Esophagus mucosa (tissue), 1 donor: ENCODE results near the gene KLF15. TPM values are rescaled to one million over a fixed set of nuclear protein-coding genes. Genes with fewer than 3 reads are reported as not detected.
A peak's percentile ranks its signal among the peaks of the same experiment; 100 is the strongest.

Experiments used
- ATAC-seq: fragments of 200-7000 bp; cut with Tn5 transposase; one replicate; pipeline ENCODE4 v1.9.1; 2020
- total RNA-seq: library from RNA; stranded (reverse); gene quantifications from one replicate; pipeline ENCODE4 v1.2.4, GENCODE V29; 2023
- donor health status: DM: yes; HTN: yes; CAD: no.

Gene KLF15
- 0.60 TPM for total RNA-seq

- ATAC-seq, result peak; percentile 92
Observed at GRCh38 chr3:126357295-126358037, at the start of gene KLF15. TSS of gene KLF15 (minus strand) at chr3:126357408. CDS start at chr3:126352922, 4,486 bp downstream.

- no peak for ATAC-seq
Observed at GRCh38 chr3:126406389-126407296, 49.4 kb upstream of the KLF15 start.

GRCh38 chr3:126402666-126403302 lies 45.6 kb upstream of the KLF15 start:
- ATAC-seq, result no peak

- no peak for ATAC-seq
Observed at GRCh38 chr3:126402178-126402577, 45.0 kb upstream of the KLF15 start.

DNA sequence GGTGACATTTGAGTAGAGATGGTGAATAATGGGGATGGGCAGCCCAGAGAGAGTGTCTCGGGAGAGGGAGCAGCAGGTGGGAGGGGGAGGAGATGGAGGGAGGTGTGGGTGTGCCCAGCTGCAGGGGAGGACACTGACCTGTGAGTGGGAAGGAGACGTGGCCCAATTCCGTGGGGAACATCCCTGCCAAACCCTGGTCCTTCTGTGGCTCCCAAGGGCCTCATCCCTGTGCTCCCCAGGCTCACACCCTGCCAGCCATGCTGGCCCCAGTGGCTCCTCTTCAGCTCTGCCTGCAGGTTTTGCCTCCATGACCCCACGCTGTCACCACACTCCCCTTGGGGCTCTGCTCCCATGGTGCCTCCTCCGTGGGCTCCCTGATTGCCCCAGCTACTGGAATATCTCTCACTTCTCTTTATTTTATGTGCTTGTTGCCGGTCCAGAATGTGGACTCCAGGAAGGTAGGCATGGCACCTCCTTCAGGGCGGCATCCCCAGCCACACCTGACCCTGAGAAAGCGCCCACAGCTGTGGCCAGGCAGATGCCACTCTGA lies 44.5 kb upstream of the KLF15 start:
- no peak for ATAC-seq

DNA sequence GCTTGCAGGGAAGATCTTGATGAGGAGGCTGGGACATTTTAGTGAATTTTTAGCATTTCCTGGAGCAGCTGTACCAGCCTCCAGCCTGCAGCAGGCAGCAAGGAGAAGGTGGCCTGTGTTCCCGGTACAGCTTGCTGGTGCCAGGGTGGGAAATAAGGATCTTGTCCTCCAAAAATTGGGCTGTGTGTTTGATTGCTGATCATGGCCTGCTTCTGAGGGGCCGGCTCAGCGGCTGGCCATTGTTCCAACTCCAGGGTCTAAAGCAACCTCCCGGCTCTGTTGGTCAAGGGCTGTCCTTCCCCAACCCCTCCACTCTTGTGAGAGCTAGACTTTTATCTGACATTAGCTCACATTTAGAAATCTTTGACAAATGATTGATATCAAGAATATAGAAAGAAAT lies 42.5 kb upstream of the KLF15 start:
- ATAC-seq, result no peak

GRCh38 chr3:126399351-126399735 lies 42.1 kb upstream of the KLF15 start:
- ATAC-seq, result peak; percentile 80

DNA sequence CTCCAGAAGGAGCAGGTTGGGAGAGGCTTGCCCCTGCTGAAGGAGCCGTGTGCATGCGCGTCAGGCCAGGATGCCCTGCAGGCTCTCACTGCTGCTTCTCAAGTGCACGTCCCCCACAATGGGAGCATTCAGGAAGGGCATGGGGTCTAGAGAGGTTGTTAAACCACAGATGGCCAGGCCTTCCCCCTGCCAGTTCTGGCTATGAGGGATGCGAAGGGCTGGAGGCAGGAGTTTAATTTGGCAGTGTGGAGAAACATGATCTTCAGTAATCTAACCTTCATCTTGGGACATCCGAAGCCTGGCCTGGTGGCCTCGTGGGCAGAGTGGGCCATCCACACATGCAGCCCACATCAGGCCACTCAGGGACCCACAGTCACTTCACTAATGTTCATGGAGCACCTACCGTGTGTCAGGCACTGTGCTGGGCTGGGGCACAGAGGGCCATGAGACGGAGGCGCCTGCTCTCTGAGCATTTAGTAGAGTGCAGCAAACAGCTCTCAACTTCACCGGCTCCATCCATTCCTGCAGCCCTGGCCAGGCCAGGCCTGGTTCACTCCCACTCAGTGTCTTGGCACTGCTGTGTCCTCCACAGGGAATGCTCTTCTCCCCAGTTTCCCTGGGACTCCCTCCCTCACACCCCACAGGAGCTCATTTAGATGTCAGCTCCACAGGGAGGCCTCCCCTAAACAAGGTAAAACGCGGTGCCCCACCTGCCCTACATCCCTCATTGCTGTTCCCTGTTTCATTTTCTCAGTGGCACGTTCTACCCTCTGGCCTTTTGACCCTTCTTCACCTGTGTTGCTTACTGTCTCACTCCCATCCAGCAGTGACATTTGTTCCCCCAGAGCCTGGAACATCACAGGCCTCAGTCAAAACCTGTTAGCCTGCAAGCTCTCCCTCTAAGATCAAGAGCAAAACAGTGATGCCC lies 41.5 kb upstream of the KLF15 start:
- peak; percentile 4 for ATAC-seq

- peak; percentile 20 for ATAC-seq
Observed at GRCh38 chr3:126397610-126398422, 40.6 kb upstream of the KLF15 start.

DNA sequence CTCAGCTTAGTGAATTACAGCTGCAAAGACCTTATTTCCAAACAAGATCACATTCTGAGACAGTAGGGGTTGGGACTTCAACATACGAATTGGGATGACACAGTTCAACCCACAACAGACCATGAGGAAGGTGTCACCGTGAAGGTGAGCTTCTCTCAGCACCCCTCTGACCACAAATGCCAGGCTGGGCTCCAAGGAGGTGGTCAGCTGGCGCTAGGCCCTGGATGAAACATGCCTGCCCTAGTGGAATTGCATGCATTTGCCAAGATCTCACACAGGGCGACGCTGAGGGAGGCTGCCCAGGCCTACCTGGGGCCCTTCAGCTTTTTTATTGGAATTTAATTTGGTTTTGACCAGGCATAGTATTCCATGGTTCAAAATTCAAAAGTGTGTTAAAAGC lies 39.3 kb upstream of the KLF15 start:
- ATAC-seq, result no peak

DNA sequence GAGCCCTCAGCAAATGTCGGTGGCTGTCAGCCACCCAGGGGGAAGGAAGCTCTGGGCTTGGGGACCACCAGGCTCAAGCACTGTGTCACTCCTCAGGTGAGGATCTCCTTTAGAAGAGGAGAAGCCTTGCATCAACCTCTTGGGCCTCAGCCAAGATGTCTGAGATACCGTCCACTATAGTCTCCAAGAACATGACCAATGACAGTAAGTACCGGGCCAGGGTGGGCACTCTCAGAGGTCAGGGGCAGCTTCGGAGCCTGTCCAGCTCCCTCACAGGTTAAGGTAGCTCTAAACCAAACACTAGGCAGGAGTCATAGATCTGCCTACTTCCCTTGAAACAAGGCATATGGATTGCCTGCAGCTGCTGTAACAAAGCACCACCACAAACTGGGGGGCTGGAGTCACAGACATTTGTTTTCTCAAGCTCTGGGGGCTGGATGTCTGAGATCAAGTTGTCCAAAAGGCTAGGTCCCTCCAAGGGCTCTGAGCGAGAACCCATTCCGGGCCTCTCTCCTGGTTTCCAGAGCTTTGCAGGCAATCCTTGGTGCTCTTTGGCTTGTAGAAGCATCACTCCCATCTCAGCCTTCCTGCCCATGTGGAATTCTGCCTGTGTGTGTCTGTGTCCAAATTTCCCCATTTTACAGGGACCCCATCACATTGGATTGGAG lies 38.8 kb upstream of the KLF15 start:
- ATAC-seq, result no peak

GRCh38 chr3:126394977-126395321 lies 37.7 kb upstream of the KLF15 start:
- no peak for ATAC-seq

GRCh38 chr3:126394179-126394976 lies 37.2 kb upstream of the KLF15 start, which contains the start of gene CFAP100:
TSS of gene CFAP100 (plus strand) at chr3:126394909. CDS start at chr3:126396001, 1,092 bp downstream.
- no peak for ATAC-seq

- ATAC-seq, result no peak
Observed at GRCh38 chr3:126393563-126393962, 36.4 kb upstream of the KLF15 start.

DNA sequence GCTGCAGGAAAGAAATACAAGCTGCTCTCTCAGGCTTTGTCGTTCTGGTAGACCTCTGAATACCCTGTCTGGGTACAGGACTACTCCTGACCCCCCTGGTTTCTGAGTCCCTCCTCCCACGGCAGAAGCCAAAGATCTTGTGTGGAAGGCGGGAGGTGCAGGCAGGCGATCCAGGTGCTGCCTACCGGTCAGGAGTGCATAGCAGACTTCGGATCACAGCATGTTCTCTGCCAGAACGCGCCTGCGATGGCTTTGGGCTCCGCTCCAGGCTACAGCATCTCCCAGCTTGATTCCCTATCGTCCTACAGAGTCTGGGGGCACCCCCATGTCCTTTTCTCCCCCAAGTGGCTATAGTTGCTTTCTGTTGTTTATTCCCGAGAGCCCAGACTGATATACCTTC lies 35.0 kb upstream of the KLF15 start:
- no peak for ATAC-seq

DNA sequence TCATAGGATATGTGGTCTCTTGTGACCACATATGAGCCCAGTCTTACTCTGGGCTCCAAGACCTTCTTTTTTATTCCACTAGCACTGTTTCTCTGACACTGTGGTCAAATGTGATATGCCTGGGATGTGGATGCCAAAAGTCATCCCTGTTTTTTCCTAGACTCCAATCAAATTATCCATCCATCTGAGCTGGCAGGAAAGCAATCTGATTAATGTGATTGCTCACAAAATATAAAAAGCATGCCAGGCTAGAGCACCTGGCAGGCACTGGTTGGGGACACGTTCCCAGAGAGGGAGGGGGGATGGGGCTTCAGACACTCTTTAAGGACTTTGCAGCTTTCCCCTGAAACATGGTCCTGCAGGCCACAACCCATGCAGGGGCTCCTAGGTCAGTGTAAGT lies 34.4 kb upstream of the KLF15 start:
- no peak for ATAC-seq

GRCh38 chr3:126390751-126391150 lies 33.5 kb upstream of the KLF15 start:
- ATAC-seq, result no peak

DNA sequence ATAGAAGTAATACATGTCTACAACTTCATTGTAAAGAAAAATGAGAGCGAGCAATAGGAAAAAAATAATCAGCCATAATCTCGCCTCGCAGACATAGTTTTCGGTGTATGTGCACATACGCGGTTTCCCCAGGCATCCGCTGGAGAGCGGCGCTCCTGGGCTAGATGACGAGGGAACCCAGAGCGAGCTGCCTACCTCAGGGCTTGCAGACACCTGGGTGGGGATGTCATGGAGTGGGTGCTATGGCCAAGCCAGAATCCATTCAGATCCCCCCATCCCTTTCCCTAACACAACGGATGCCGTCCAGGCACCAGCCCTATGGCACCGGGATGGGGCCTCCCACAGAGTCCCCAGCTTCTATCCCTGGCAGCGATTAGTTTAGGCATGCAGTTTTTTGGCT lies 33.0 kb upstream of the KLF15 start:
- ATAC-seq, result no peak

DNA sequence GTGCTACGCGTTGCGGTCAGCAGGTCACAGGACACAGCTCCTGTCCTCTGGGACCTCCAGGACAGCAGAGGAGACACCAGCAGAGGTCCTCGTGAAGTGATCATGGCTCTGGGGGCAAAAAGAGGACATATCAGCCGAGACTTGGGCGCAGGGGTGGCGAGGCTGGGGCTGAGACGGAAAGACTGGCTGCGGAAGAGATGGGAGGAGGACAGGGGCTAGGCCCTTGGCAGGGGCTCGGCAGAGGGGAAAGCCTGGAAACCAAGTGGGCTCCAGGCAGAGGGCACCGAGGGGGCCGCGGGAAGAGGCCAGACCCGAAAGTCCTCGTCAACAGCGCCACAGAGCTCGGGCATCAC lies 32.6 kb upstream of the KLF15 start:
- ATAC-seq, result no peak
